ENCODE data around the gene OR10H2. TPM values are rescaled to one million over a fixed set of nuclear protein-coding genes. Genes with fewer than 3 reads are reported as not detected.

Gene OR10H2
- total and polyA plus RNA-seq, 9 donors = not detected

- Histone ChIP-seq H3K36me3 (ENCODE audit: control insufficient read depth, insufficient read depth, low read length) (no peaks in the 10 kb centered on the region), H3K4me3 (ENCODE audit: low read length) (no peak overlapping the region), H3K27me3 (ENCODE audit: control insufficient read depth, insufficient read depth, low read length) (peaks cover 2% of the 10 kb centered on the region), H3K4me1 (ENCODE audit: control insufficient read depth, insufficient read depth, low read length) (no peaks in the 10 kb centered on the region), H3K9me3 (replicated peaks; ENCODE audit: control insufficient read depth, low read depth, low read length) (no peaks in the 10 kb centered on the region), H3K27ac (ENCODE audit: low read length) (no peak overlapping the region)
- WGBS (ENCODE audit: insufficient coverage) = 67% methylated on average over 2 of the region's 3 CpGs
- no peak for DNase-seq
Observed at GRCh38 chr19:15714638-15715037, 13.2 kb upstream of the OR10H2 start.

- no peak for DNase-seq
Observed at GRCh38 chr19:15715642-15716041, 12.2 kb upstream of the OR10H2 start.

GRCh38 chr19:15717809-15718208 is 10.0 kb upstream of the OR10H2 start:
- WGBS (ENCODE audit: insufficient coverage) = 21% methylated on average over 6 of the region's 6 CpGs
- H3K27ac ChIP-seq (ENCODE audit: low read length) = no peak overlapping the region
- H3K36me3 ChIP-seq (ENCODE audit: control insufficient read depth, insufficient read depth, low read length) = no peaks in the 10 kb centered on the region
- no peak overlapping the region for H3K4me3 ChIP-seq (ENCODE audit: low read length)
- no peaks in the 10 kb centered on the region for H3K4me1 ChIP-seq (ENCODE audit: control insufficient read depth, insufficient read depth, low read length)
- peaks cover 5% of the 10 kb centered on the region for H3K27me3 ChIP-seq (ENCODE audit: control insufficient read depth, insufficient read depth, low read length)
- DNase-seq = no peak
- H3K9me3 ChIP-seq (replicated peaks; ENCODE audit: control insufficient read depth, low read depth, low read length) = no peaks in the 10 kb centered on the region

More at GRCh38 chr19:15715642-15716041, 12.2 kb upstream of the OR10H2 start:
- Histone ChIP-seq H3K4me1 (ENCODE audit: control insufficient read depth, insufficient read depth, low read length) (no peaks in the 10 kb centered on the region), H3K9me3 (replicated peaks; ENCODE audit: control insufficient read depth, low read depth, low read length) (no peaks in the 10 kb centered on the region), H3K27ac (ENCODE audit: low read length) (no peak overlapping the region), H3K36me3 (ENCODE audit: control insufficient read depth, insufficient read depth, low read length) (no peaks in the 10 kb centered on the region), H3K27me3 (ENCODE audit: control insufficient read depth, insufficient read depth, low read length) (peaks cover 2% of the 10 kb centered on the region), H3K4me3 (ENCODE audit: low read length) (no peak overlapping the region)
- no CpG with 5 or more reads among the region's 1 CpG for WGBS (ENCODE audit: insufficient coverage)

GRCh38 chr19:15721268-15721667 is 6.6 kb upstream of the OR10H2 start:
- no peak for DNase-seq
- no peak overlapping the region for H3K27ac ChIP-seq (ENCODE audit: low read length)
- H3K27me3 ChIP-seq (ENCODE audit: control insufficient read depth, insufficient read depth, low read length) = peaks cover 10% of the 10 kb centered on the region
- no peaks in the 10 kb centered on the region for H3K36me3 ChIP-seq (ENCODE audit: control insufficient read depth, insufficient read depth, low read length)
- H3K9me3 ChIP-seq (replicated peaks; ENCODE audit: control insufficient read depth, low read depth, low read length) = no peaks in the 10 kb centered on the region
- no CpG with 5 or more reads among the region's 1 CpG for WGBS (ENCODE audit: insufficient coverage)
- no peak overlapping the region for H3K4me3 ChIP-seq (ENCODE audit: low read length)
- H3K4me1 ChIP-seq (ENCODE audit: control insufficient read depth, insufficient read depth, low read length) = no peaks in the 10 kb centered on the region

DNA sequence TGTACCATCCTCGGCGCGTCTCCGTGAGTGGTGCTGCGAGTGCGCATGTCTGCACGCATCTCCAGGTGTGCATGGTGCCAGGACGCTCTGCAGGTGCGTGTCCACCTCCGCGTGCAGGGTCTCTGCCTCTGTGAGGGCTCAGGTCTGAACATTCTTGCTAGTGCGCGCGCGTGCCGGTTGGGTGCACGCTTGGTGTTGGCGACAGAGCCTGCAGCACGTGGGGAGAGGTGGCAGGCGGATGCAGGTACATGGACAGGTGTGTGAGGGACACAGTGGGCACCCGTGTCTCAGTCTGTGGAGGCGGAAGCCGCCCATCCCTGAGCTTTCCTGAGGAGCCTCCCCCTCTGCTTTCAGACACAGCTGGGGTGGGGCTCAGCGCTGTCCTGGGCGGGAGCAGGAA is 4.9 kb upstream of the OR10H2 start:
- 20% methylated on average over 24 of the region's 25 CpGs for WGBS (ENCODE audit: insufficient coverage)
- Histone ChIP-seq H3K27ac (ENCODE audit: low read length) (no peak overlapping the region), H3K4me3 (ENCODE audit: low read length) (no peak overlapping the region), H3K9me3 (replicated peaks; ENCODE audit: control insufficient read depth, low read depth, low read length) (no peaks in the 10 kb centered on the region), H3K27me3 (ENCODE audit: control insufficient read depth, insufficient read depth, low read length) (peaks cover 9% of the 10 kb centered on the region), H3K4me1 (ENCODE audit: control insufficient read depth, insufficient read depth, low read length) (no peaks in the 10 kb centered on the region), H3K36me3 (ENCODE audit: control insufficient read depth, insufficient read depth, low read length) (no peaks in the 10 kb centered on the region)
- no peak for DNase-seq

DNA sequence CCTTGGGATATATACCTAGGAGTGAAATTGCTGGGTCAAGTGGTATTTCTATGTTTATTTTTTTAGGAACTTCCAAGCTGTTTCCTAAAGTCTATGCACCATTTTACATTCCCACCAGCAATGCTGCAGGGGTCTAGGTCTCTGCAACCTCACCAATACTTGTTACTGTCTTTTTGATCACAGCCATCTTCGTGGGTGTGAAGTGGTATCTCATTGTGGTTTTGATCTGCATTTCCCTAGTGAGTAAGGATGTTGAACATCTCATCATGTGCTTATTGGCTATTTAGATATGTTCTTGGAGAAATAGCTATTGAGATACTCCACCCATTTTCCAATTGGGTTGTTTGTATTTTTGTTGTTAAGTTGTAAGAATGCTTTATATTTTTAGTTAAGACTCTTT is 2.7 kb downstream of the OR10H2 start:
- H3K4me3 ChIP-seq (ENCODE audit: low read length) = no peak overlapping the region
- H3K9me3 ChIP-seq (replicated peaks; ENCODE audit: control insufficient read depth, low read depth, low read length) = no peaks in the 10 kb centered on the region
- peaks cover 4% of the 10 kb centered on the region for H3K27me3 ChIP-seq (ENCODE audit: control insufficient read depth, insufficient read depth, low read length)
- H3K27ac ChIP-seq (ENCODE audit: low read length) = no peak overlapping the region
- no peak for DNase-seq
- WGBS (ENCODE audit: insufficient coverage) = no CpG with 5 or more reads among the region's 1 CpG
- no peaks in the 10 kb centered on the region for H3K36me3 ChIP-seq (ENCODE audit: control insufficient read depth, insufficient read depth, low read length)
- H3K4me1 ChIP-seq (ENCODE audit: control insufficient read depth, insufficient read depth, low read length) = no peaks in the 10 kb centered on the region

DNA sequence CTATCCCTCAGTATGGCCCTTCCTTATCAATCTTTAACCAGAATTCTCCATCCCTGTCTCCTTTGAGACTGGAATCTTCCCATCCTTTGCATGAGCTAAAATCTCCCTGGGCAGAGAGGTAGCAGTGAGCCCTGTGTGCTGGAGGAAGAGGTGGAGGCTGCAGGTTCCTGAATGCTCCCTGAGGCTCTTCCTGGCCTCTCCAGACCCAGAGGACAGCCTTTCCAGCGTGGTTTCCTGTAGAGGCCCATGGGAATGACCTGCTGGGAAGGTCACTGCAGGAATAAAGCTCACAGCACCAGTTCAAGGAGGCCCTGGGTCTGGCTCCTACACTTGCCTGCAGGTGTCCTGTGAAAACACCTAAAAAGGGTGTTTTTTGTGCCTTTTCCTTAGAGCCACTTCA is 4.6 kb downstream of the OR10H2 start:
- 18% methylated on average over 1 of the region's 1 CpG for WGBS (ENCODE audit: insufficient coverage)
- no peaks in the 10 kb centered on the region for H3K9me3 ChIP-seq (replicated peaks; ENCODE audit: control insufficient read depth, low read depth, low read length)
- H3K4me1 ChIP-seq (ENCODE audit: control insufficient read depth, insufficient read depth, low read length) = no peaks in the 10 kb centered on the region
- peaks cover 4% of the 10 kb centered on the region for H3K27me3 ChIP-seq (ENCODE audit: control insufficient read depth, insufficient read depth, low read length)
- H3K36me3 ChIP-seq (ENCODE audit: control insufficient read depth, insufficient read depth, low read length) = no peaks in the 10 kb centered on the region
- DNase-seq = no peak
- H3K27ac ChIP-seq (ENCODE audit: low read length) = no peak overlapping the region
- no peak overlapping the region for H3K4me3 ChIP-seq (ENCODE audit: low read length)

DNA sequence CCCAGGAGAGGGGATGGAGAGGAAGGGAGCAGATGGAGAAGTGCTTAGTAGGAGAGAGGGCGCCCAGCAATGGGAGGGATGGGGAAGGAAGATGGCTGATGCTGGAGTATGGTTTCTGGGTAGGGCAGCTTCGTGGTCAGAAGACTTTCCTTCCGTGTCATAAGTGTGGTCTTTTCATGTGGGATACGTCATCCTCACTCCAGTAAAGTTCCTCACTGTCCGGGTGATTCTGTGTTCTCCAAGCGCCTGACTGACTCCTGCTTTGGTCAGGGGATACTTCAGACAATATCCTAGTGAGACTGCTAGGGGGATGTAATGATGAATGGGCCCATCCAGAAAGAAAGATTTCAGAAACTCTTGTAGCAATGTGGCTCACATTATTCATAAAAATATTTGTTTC is 6.1 kb downstream of the OR10H2 start:
- Histone ChIP-seq H3K9me3 (replicated peaks; ENCODE audit: control insufficient read depth, low read depth, low read length) (no peaks in the 10 kb centered on the region), H3K4me3 (ENCODE audit: low read length) (no peak overlapping the region), H3K27me3 (ENCODE audit: control insufficient read depth, insufficient read depth, low read length) (peaks cover 4% of the 10 kb centered on the region), H3K4me1 (ENCODE audit: control insufficient read depth, insufficient read depth, low read length) (no peaks in the 10 kb centered on the region), H3K36me3 (ENCODE audit: control insufficient read depth, insufficient read depth, low read length) (no peaks in the 10 kb centered on the region), H3K27ac (ENCODE audit: low read length) (no peak overlapping the region)
- 33% methylated on average over 1 of the region's 6 CpGs for WGBS (ENCODE audit: insufficient coverage)
- no peak for DNase-seq

DNA sequence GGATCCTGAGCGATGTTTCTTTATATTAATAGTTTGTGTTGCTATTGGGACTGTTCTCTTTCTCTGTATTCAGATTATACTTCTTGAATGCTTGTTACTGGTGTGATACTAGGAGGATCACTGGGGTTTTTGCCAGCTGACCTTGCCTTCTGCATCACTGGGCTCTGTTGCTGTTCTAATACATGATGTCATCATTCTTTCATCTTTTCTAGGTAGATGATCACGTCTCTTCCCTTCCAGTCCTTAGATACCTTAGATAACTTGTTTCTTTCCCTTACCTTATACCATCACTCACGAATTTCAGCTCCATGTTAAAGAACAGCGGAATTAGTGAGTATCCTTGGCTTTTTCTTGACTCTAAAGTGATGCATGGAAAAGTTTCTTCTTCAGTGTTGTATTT is 9.9 kb downstream of the OR10H2 start, which contains the start of gene OR10H3:
TSS of gene OR10H3 (plus strand) at position 264 of the 400 bp plus-strand sequence. CDS start 3,408 bp downstream, outside the sequence.
- Histone ChIP-seq H3K36me3 (ENCODE audit: control insufficient read depth, insufficient read depth, low read length) (no peaks in the 10 kb centered on the region), H3K27me3 (ENCODE audit: control insufficient read depth, insufficient read depth, low read length) (peaks cover under 1% of the 10 kb centered on the region), H3K27ac (ENCODE audit: low read length) (no peak within 1 kb of the TSS), H3K4me1 (ENCODE audit: control insufficient read depth, insufficient read depth, low read length) (no peaks in the 10 kb centered on the region), H3K9me3 (replicated peaks; ENCODE audit: control insufficient read depth, low read depth, low read length) (no peaks in the 10 kb centered on the region), H3K4me3 (ENCODE audit: low read length) (no peak within 1 kb of the TSS)
- no CpG with 5 or more reads among the region's 4 CpGs for WGBS (ENCODE audit: insufficient coverage)
- DNase-seq = no peak

DNA sequence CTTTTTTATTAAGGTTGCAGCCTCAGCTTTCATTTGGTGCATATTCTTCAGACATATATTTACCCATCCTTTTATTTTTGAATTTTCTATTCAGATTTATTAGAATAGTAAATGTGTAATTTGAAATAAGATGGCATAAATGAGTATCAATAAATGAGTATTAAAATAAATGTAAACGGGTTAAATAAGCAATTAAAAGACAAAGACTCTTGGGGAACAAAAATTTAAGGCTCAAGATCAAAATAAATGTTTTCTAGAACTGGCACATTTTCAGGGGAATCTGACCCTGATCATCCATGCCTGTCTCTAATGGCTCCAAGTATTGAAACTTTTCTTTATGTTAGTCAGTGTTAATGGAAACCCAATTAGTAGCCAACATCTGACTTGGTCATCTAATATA is 13.0 kb downstream of the OR10H2 start:
- no peak for DNase-seq
- H3K9me3 ChIP-seq (replicated peaks; ENCODE audit: control insufficient read depth, low read depth, low read length) = no peaks in the 10 kb centered on the region
- H3K4me3 ChIP-seq (ENCODE audit: low read length) = no peak overlapping the region
- WGBS (ENCODE audit: insufficient coverage) = no CpG with 5 or more reads among the region's 1 CpG
- H3K4me1 ChIP-seq (ENCODE audit: control insufficient read depth, insufficient read depth, low read length) = no peaks in the 10 kb centered on the region
- no peak overlapping the region for H3K27ac ChIP-seq (ENCODE audit: low read length)
- no peaks in the 10 kb centered on the region for H3K36me3 ChIP-seq (ENCODE audit: control insufficient read depth, insufficient read depth, low read length)
- no peaks in the 10 kb centered on the region for H3K27me3 ChIP-seq (ENCODE audit: control insufficient read depth, insufficient read depth, low read length)

GRCh38 chr19:15748239-15748638 is 20.4 kb downstream of the OR10H2 start:
- Histone ChIP-seq H3K4me1 (ENCODE audit: control insufficient read depth, insufficient read depth, low read length) (no peaks in the 10 kb centered on the region), H3K36me3 (ENCODE audit: control insufficient read depth, insufficient read depth, low read length) (no peaks in the 10 kb centered on the region), H3K27me3 (ENCODE audit: control insufficient read depth, insufficient read depth, low read length) (peaks cover 2% of the 10 kb centered on the region), H3K4me3 (ENCODE audit: low read length) (no peak overlapping the region), H3K27ac (ENCODE audit: low read length) (no peak overlapping the region), H3K9me3 (replicated peaks; ENCODE audit: control insufficient read depth, low read depth, low read length) (no peaks in the 10 kb centered on the region)
- DNase-seq = no peak
- no CpG with 5 or more reads among the region's 2 CpGs for WGBS (ENCODE audit: insufficient coverage)
